ENCODE results near the gene NELFE. TPM values are rescaled to one million over a fixed set of nuclear protein-coding genes. Genes with fewer than 3 reads are reported as not detected.
"Not testable (repeated sequence)": the region's sequence is repeated elsewhere in the genome, so short reads cannot be mapped to it uniquely, and the experiment has no call there.

The NELFE gene
- total and polyA plus RNA-seq, 4 donors = 42.2 to 71.5 (median 58.7) TPM

DNA sequence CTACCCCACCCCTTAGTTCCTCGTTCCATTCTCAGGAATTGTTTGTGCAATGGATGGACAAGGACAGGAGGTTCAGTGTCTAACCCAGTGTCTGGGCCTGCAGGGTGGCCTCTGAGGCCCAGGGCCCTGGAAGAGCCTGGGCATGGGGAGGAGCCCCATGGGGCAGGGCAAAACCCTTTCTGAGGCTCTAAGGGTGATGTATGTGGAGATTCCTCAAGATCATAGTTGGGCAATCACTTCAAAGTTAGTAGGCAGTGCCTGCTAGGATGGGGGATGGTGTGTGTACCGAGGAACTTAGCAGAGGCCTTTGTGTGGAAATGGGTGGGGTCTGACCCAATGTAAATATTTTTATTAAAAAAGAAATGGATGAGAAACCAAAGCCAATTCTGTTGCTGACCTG lies 38.0 kb downstream of the NELFE start:
- 70 to 73% methylated on average over 2 of the region's 2 CpGs for WGBS, 2 donors
- Histone ChIP-seq H3K27ac (ENCODE audit: low read depth in 1 of 2, low read length in 2 of 2) (no peak overlapping the region), H3K27me3 (ENCODE audit: control insufficient read depth in 1 of 2, insufficient read depth in 2 of 2, low read length in 1 of 2) (no peaks in the 10 kb centered on the region), H3K9me3 (ENCODE audit: control insufficient read depth, low read length) (no peaks in the 10 kb centered on the region), H3K4me1 (ENCODE audit: control insufficient read depth in 1 of 2, insufficient read depth in 2 of 2, low read length in 2 of 2) (no peaks in the 10 kb centered on the region), H3K4me3 (ENCODE audit: low read length in 2 of 2) (no peak overlapping the region), H3K36me3 (ENCODE audit: control insufficient read depth in 1 of 2, insufficient read depth in 2 of 2, low read length in 1 of 2) (no peaks in the 10 kb centered on the region)
- DNase-seq (peak in 1 of 2 donors; percentile 6), ATAC-seq (ENCODE audit: low FRiP score) (peak; percentile 7)
- intact Hi-C loops (cut with DNase I) = no loop called here

DNA sequence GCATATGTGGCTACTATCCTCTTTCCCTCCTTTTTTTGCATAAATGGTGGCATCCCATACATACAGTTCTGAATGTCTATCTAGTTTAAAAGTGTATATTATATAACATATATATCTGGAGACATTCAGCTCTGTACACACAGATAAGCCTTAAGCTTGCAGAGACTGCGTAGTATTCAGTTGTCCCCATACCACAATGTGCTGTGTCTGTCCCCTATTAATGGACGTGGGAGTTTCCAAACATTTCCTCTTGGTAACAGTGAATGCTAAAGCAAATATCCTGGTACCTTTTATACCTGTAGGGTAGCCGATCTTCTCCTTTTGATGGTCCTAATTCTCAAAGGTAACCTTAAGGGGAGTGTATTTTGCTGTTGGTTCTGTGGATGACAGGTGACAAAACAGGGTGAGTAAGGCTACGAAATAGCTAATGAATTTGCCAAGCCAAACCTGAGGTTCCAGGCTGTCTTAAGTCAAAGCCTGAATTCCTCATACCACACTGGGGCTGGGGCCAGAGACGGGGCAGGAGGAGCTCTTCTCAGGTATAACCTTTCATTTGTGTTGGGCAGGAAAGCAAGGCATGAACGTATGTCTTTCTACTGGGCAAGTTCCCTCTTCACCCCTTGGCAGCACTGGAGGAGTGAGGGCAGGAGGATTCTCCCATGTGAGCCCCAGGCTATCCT lies 39.0 kb downstream of the NELFE start:
- Histone ChIP-seq H3K4me1 (ENCODE audit: control insufficient read depth in 1 of 2, insufficient read depth in 2 of 2, low read length in 2 of 2) (no peaks in the 10 kb centered on the region), H3K27ac (ENCODE audit: low read depth in 1 of 2, low read length in 2 of 2) (no peak overlapping the region), H3K9me3 (ENCODE audit: control insufficient read depth, low read length) (no peaks in the 10 kb centered on the region), H3K27me3 (ENCODE audit: control insufficient read depth in 1 of 2, insufficient read depth in 2 of 2, low read length in 1 of 2) (no peaks in the 10 kb centered on the region), H3K36me3 (ENCODE audit: control insufficient read depth in 1 of 2, insufficient read depth in 2 of 2, low read length in 1 of 2) (no peaks in the 10 kb centered on the region), H3K4me3 (ENCODE audit: low read length in 2 of 2) (no peak overlapping the region)
- 81% methylated on average over 6 of the region's 6 CpGs for WGBS, 2 donors
- ATAC-seq (ENCODE audit: low FRiP score) (no peak), DNase-seq (peak in 1 of 2 donors; percentile 9)
- intact Hi-C loops (cut with DNase I) = no loop called here

DNA sequence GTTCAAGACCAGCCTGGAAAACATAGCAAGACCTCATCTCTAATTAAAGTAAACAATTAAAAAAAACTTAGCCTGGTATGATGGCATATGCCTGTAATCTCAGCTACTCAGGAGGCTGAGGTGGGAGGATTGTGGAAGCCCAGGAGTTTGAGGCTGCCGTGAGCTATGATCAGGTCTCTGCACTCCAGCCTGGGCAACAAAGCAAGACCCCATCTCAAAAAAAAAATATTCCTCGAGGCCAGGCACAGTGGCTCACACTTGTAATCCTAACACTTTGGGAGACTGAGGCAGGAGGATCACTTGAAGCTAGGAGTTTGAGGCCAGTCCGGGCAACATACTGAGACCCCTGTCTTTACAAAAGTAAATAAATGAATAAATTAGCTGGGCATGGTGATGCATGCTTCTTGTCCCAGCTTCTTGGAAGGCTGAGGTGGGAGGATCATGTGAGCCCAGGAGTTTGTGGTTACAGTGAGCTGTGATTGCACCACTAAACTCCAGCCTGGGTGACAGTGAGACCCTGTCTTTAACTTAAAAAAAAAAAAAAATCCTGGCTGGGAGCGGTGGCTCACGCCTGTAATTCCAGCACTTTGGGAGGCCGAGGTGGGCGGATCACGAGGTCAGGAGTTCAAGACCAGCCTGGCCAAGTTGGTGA lies 40.6 kb downstream of the NELFE start:
- ATAC-seq (ENCODE audit: low FRiP score) (no peak), DNase-seq (peak in 1 of 2 donors; percentile 11)
- 75 to 82% methylated on average over 7 to 8 of the region's 8 CpGs for WGBS, 2 donors
- Histone ChIP-seq H3K27me3 (ENCODE audit: control insufficient read depth in 1 of 2, insufficient read depth in 2 of 2, low read length in 1 of 2) (no peaks in the 10 kb centered on the region), H3K27ac (ENCODE audit: low read depth in 1 of 2, low read length in 2 of 2) (no peak overlapping the region), H3K36me3 (ENCODE audit: control insufficient read depth in 1 of 2, insufficient read depth in 2 of 2, low read length in 1 of 2) (no peaks in the 10 kb centered on the region), H3K4me3 (ENCODE audit: low read length in 2 of 2) (no peak overlapping the region), H3K9me3 (ENCODE audit: control insufficient read depth, low read length) (no peaks in the 10 kb centered on the region), H3K4me1 (ENCODE audit: control insufficient read depth in 1 of 2, insufficient read depth in 2 of 2, low read length in 2 of 2) (no peaks in the 10 kb centered on the region)
- intact Hi-C loops (cut with DNase I) = no loop called here

DNA sequence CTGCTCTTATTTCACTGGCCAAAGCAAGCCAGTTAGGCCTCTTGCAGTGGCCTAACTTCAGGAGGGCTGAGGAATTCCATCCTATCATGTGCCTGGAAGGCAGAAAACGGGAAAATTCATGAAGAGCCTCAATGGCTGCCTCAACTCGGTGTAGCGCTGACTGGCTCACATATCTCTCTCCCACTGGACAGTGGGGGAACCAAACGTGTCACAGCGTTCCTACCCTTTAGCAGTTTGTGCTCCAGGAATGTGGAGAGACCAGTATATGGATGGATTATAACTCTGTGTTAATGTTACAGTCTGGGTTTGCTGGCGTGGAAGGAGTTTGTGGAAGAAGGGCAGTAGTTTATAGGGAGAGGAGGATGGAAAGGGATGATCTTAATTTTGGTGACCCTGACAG lies 43.0 kb downstream of the NELFE start:
- 78 to 80% methylated on average over 6 of the region's 6 CpGs for WGBS, 2 donors
- Histone ChIP-seq H3K36me3 (ENCODE audit: control insufficient read depth in 1 of 2, insufficient read depth in 2 of 2, low read length in 1 of 2) (no peaks in the 10 kb centered on the region), H3K27ac (ENCODE audit: low read depth in 1 of 2, low read length in 2 of 2) (no peak overlapping the region), H3K4me3 (ENCODE audit: low read length in 2 of 2) (no peak overlapping the region), H3K9me3 (ENCODE audit: control insufficient read depth, low read length) (no peaks in the 10 kb centered on the region), H3K4me1 (ENCODE audit: control insufficient read depth in 1 of 2, insufficient read depth in 2 of 2, low read length in 2 of 2) (no peaks in the 10 kb centered on the region), H3K27me3 (ENCODE audit: control insufficient read depth in 1 of 2, insufficient read depth in 2 of 2, low read length in 1 of 2) (no peaks in the 10 kb centered on the region)
- intact Hi-C loops (cut with DNase I) = no loop called here
- DNase-seq (peak in 1 of 2 donors; percentile 1), ATAC-seq (ENCODE audit: low FRiP score) (no peak)

DNA sequence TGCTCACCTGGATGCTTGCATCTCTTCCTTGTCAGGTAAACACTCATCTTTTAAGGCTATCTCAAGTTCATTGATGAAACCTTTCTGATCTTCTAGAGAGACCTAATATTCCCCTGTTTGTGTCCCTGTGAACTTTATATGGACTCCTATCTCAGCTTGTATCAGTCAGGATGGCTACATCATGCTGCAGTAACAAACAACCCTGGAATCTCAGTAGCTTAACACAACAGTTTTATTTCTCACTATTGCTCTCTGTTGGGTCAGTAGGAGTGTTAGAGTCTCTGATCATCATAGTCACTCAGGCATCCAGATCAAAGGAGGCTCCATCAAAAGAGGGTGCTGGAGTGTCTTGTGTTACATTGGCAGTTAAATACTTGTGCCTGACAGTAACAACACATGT lies 43.4 kb downstream of the NELFE start:
- intact Hi-C loops (cut with DNase I) = no loop called here
- H3K4me1 ChIP-seq (ENCODE audit: control insufficient read depth in 1 of 2, insufficient read depth in 2 of 2, low read length in 2 of 2) = no peaks in the 10 kb centered on the region
- ATAC-seq (ENCODE audit: low FRiP score) = no peak

DNA sequence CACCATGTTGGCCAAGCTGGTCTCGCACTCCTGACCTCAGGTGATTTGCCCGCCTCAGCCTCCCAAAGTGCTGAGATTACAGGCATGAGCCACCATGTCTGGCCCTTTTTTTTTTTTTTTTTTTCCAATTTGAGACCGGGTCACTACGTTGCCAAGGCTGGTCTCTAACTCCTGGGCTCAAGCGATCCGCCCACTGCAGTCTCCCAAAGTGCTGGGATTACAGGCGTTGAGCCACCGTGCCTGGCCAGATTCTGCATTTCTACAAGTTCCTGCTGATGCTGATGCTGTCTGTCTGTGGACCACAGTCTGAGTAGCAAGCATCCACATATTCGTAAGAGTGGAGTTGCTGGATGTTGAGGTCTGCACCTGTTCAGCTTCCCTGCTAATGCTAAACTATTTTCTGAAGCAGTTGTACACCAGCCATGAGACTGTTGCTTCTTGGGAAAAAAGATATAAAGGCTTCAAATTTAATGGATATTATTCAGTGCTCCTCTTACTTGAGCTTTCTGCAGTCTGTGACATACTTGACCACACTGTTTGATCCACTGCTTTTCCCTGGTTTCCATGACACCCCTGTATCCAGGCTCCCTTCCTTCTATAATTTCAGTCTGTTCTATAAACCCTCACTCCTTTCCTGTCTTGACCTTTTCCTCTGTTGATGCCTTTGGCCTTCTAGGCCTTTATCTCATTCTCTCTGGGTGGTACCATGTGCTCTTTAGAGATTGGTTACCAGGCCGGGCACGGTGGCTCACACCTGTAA lies 46.8 kb downstream of the NELFE start:
- DNase-seq (peak in 1 of 2 donors; percentile 60), ATAC-seq (ENCODE audit: low FRiP score) (no peak)
- WGBS, 2 donors = 62 to 75% methylated on average over 11 of the region's 11 CpGs
- intact Hi-C loops (cut with DNase I) = no loop called here
- Histone ChIP-seq H3K27ac (ENCODE audit: low read depth in 1 of 2, low read length in 2 of 2) (no peak overlapping the region), H3K9me3 (ENCODE audit: control insufficient read depth, low read length) (no peaks in the 10 kb centered on the region), H3K4me1 (ENCODE audit: control insufficient read depth in 1 of 2, insufficient read depth in 2 of 2, low read length in 2 of 2) (no peaks in the 10 kb centered on the region), H3K4me3 (ENCODE audit: low read length in 2 of 2) (no peak overlapping the region), H3K36me3 (ENCODE audit: control insufficient read depth in 1 of 2, insufficient read depth in 2 of 2, low read length in 1 of 2) (no peaks in the 10 kb centered on the region), H3K27me3 (ENCODE audit: control insufficient read depth in 1 of 2, insufficient read depth in 2 of 2, low read length in 1 of 2) (no peaks in the 10 kb centered on the region)

More for the DNA sequence above, 43.4 kb downstream of the NELFE start:
- Histone ChIP-seq H3K27ac (ENCODE audit: low read depth in 1 of 2, low read length in 2 of 2) (no peak overlapping the region), H3K27me3 (ENCODE audit: control insufficient read depth in 1 of 2, insufficient read depth in 2 of 2, low read length in 1 of 2) (no peaks in the 10 kb centered on the region), H3K4me3 (ENCODE audit: low read length in 2 of 2) (no peak overlapping the region), H3K36me3 (ENCODE audit: control insufficient read depth in 1 of 2, insufficient read depth in 2 of 2, low read length in 1 of 2) (no peaks in the 10 kb centered on the region), H3K9me3 (ENCODE audit: control insufficient read depth, low read length) (no peaks in the 10 kb centered on the region)
- no peak for DNase-seq

DNA sequence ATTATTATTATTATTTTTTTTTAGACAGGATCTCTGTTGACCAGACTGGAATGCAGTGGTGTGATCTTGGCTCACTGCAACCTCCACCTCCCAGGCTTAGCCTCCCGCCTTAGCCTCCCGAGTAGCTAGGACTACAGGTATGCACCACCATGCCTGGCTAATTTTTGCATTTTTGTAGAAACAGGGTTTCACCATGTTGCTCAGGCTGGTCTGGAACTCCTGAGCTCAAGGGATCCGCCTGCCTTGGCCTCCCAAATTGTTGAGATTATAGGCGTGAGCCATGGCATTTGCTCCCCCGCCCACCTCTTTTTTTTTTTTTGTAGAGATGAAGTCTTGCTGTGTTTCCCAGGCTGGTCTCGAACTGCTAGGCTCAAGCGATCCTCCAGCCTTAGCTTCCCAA lies 49.5 kb downstream of the NELFE start:
- not testable (repeated sequence) for H3K4me1 ChIP-seq (ENCODE audit: control insufficient read depth in 1 of 2, insufficient read depth in 2 of 2, low read length in 2 of 2); H3K36me3 ChIP-seq (ENCODE audit: control insufficient read depth in 1 of 2, insufficient read depth in 2 of 2, low read length in 1 of 2); H3K27ac ChIP-seq (ENCODE audit: low read depth in 1 of 2, low read length in 2 of 2); ATAC-seq (ENCODE audit: low FRiP score); H3K4me3 ChIP-seq (ENCODE audit: low read length in 2 of 2); H3K9me3 ChIP-seq (ENCODE audit: control insufficient read depth, low read length); H3K27me3 ChIP-seq (ENCODE audit: control insufficient read depth in 1 of 2, insufficient read depth in 2 of 2, low read length in 1 of 2)
- DNase-seq = peak in 1 of 2 donors; percentile 15
- 77 to 80% methylated on average over 7 of the region's 7 CpGs for WGBS, 2 donors
- intact Hi-C loops (cut with DNase I) = loop anchor here in 1 of 2 donors (10.0 kb wide), 1 partner anchor 266 kb away; the partner anchor contains the start of genes AGPAT1 and RNF5

DNA sequence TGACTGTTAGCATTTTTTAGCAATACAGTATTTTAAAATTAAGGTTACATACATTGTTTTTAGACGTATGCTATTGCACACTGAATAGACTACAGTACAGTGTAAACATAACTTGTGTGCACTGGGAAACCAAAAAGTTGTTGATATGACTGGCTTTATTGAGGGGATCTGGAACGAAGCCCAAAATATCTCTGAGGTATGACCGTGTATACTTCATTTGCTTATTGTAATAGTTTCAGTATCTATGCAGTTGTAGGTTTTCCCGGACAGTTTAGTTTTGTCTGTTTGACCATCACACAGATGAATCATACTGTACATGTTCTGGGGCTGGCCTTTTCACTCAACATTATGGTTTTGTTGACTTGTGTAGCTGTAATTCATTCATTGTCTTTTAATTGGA lies 50.0 kb downstream of the NELFE start:
- H3K4me1 ChIP-seq (ENCODE audit: control insufficient read depth in 1 of 2, insufficient read depth in 2 of 2, low read length in 2 of 2) = no peaks in the 10 kb centered on the region

More for the DNA sequence above, 50.0 kb downstream of the NELFE start:
- no peak for ATAC-seq (ENCODE audit: low FRiP score)
- WGBS, 2 donors = 49 to 51% methylated on average over 4 of the region's 4 CpGs
- Histone ChIP-seq H3K36me3 (ENCODE audit: control insufficient read depth in 1 of 2, insufficient read depth in 2 of 2, low read length in 1 of 2) (no peaks in the 10 kb centered on the region), H3K4me3 (ENCODE audit: low read length in 2 of 2) (no peak overlapping the region), H3K9me3 (ENCODE audit: control insufficient read depth, low read length) (no peaks in the 10 kb centered on the region), H3K27me3 (ENCODE audit: control insufficient read depth in 1 of 2, insufficient read depth in 2 of 2, low read length in 1 of 2) (no peaks in the 10 kb centered on the region), H3K27ac (ENCODE audit: low read depth in 1 of 2, low read length in 2 of 2) (no peak overlapping the region)
- intact Hi-C loops (cut with DNase I) = loop anchor here in 1 of 2 donors (10.0 kb wide), 1 partner anchor 266 kb away; the partner anchor contains the start of genes AGPAT1 and RNF5
- no peak for DNase-seq
